ENCODE data around the gene UQCC3. TPM values are rescaled to one million over a fixed set of nuclear protein-coding genes. Genes with fewer than 3 reads are reported as not detected.

Gene UQCC3
- total and polyA plus RNA-seq, 2 of the 4 experiments (the other 2 are of a cell fraction): 5.7 to 9.7 TPM

GRCh38 chr11:62712861-62713260, 41.4 kb downstream of the UQCC3 start:
- H3K27ac ChIP-seq (ENCODE audit: insufficient read depth, low read length): no peak overlapping the region; the same call in 1 of the 2 replicates
- no peak overlapping the region for H3K14ac ChIP-seq (replicated peaks; ENCODE audit: low read depth, low read length)
- in situ Hi-C loops (cut with MboI; ENCODE audit: low sequenced_read_pairs) (no loop called here), dilution Hi-C loops (cut with HindIII; ENCODE audit: low sequenced_read_pairs, unreplicated experiment) (no loop called here), intact Hi-C loops (cut with micrococcal nuclease) (no loop called here)
- H3K9me3 ChIP-seq (ENCODE audit: control insufficient read depth, insufficient read depth, low read length): no peaks in the 10 kb centered on the region
- no peak overlapping the region for H3K56ac ChIP-seq (ENCODE audit: extremely low read depth, insufficient read depth, low read length)
- H4K20me1 ChIP-seq (ENCODE audit: insufficient read depth, low read length): no peaks in the 10 kb centered on the region
- no CpG with 5 or more reads among the region's 3 CpGs for WGBS, 2 experiments (ENCODE audit: extremely low coverage in 2 of 2, insufficient read length in 1 of 2)
- no peak overlapping the region for H2AK9ac ChIP-seq (replicated peaks; ENCODE audit: low read depth, low read length, poor library complexity)
- H2BK15ac ChIP-seq (ENCODE audit: low read depth, low read length): no peak overlapping the region
- no peak overlapping the region for H3K4ac ChIP-seq (ENCODE audit: low read depth, low read length)
- H3K23ac ChIP-seq (ENCODE audit: low read depth, low read length): no peak overlapping the region
- H3K79me1 ChIP-seq (ENCODE audit: low read depth in 1 of 2, low read length in 2 of 2): peaks cover 27 to 64% of the 10 kb centered on the region in 2 experiments
- peaks cover 12% of the 10 kb centered on the region for H3K4me1 ChIP-seq (ENCODE audit: control insufficient read depth, insufficient read depth, low read length)
- DNase-seq (no peak), ATAC-seq (ENCODE audit: low read depth) (no peak)
- H2BK5ac ChIP-seq (ENCODE audit: low read depth, low read length, poor library complexity, severe bottlenecking): no peak overlapping the region
- no peak overlapping the region for H3K4me3 ChIP-seq (ENCODE audit: insufficient read depth, low read depth, low read length)
- no peaks in the 10 kb centered on the region for H3K27me3 ChIP-seq (ENCODE audit: control insufficient read depth, insufficient read depth, low read length)
- TF ChIP-seq CHD1 (IDR thresholded peaks at IDR 0.05; ENCODE audit: low read depth, low read length): no peak
- no peak for TF ChIP-seq RFX5 (IDR thresholded peaks at IDR 0.05; ENCODE audit: low read depth, low read length)
- no peak for TF ChIP-seq CTCF (conservative IDR thresholded peaks at IDR 0.05; ENCODE audit: low read depth, low read length)
- TF ChIP-seq ELK1 (IDR thresholded peaks at IDR 0.05; ENCODE audit: borderline replicate concordance, low read depth, low read length): no peak
- TF ChIP-seq MXI1 (IDR thresholded peaks at IDR 0.05; ENCODE audit: borderline replicate concordance, low read depth, low read length): no peak
- TF ChIP-seq USF2 (IDR thresholded peaks at IDR 0.05; ENCODE audit: low read depth, low read length): no peak
- no peak for TF ChIP-seq RAD21 (IDR thresholded peaks at IDR 0.05; ENCODE audit: low read length)
- no peak for TF ChIP-seq FOS (IDR thresholded peaks at IDR 0.05; ENCODE audit: low read depth, low read length)
- no peak for TF ChIP-seq MAFK (IDR thresholded peaks at IDR 0.05; ENCODE audit: low read depth, low read length)
- no peak for TF ChIP-seq RCOR1 (IDR thresholded peaks at IDR 0.05; ENCODE audit: insufficient replicate concordance, low read length)
- no peak for TF ChIP-seq CEBPB (IDR thresholded peaks at IDR 0.05; ENCODE audit: low read depth, low read length)
- no peak for TF ChIP-seq NFE2L2 (IDR thresholded peaks at IDR 0.05; ENCODE audit: low read depth, low read length)
- no peak for TF ChIP-seq SMC3 (IDR thresholded peaks at IDR 0.05; ENCODE audit: low read depth, low read length)
- H3K9ac ChIP-seq (ENCODE audit: low read depth, low read length): no peak overlapping the region
- POLR2A ChIA-PET (ENCODE audit: unreplicated experiment): no interaction called here
- H3K18ac ChIP-seq (ENCODE audit: low read depth, low read length): no peak overlapping the region
- BruUV-seq (replicated peaks): TSS peak; percentile 70
- no peak overlapping the region for H2AK5ac ChIP-seq (ENCODE audit: low read depth, low read length)
- no peak overlapping the region for H4K91ac ChIP-seq (ENCODE audit: insufficient read depth, low read depth, low read length)
- CTCF ChIA-PET: no interaction called here
- H2AFZ ChIP-seq (replicated peaks; ENCODE audit: low read length, poor library complexity): no peak overlapping the region
- no peak overlapping the region for H4K8ac ChIP-seq (ENCODE audit: low read depth in 2 of 2, low read length in 2 of 2)
- H2BK120ac ChIP-seq (ENCODE audit: low read depth, low read length): no peak overlapping the region
- H2BK20ac ChIP-seq (ENCODE audit: low read depth, low read length): no peak overlapping the region
- peaks cover 51% of the 10 kb centered on the region for H3K36me3 ChIP-seq (ENCODE audit: control insufficient read depth, insufficient read depth, low read length)
- H4K5ac ChIP-seq (ENCODE audit: low read depth, low read length): no peak overlapping the region
- H3K9me1 ChIP-seq (ENCODE audit: insufficient read depth, low read length): peaks cover 10% of the 10 kb centered on the region
- no peak overlapping the region for H3K4me2 ChIP-seq (ENCODE audit: low read depth, low read length)

Measured in IMR-90 (cell line).